GM18511 (cell line): ENCODE results near the gene SLC23A2.
"Not testable (repeated sequence)": the region's sequence is repeated elsewhere in the genome, so short reads cannot be mapped to it uniquely, and the experiment has no call there.

Experiments
- ATAC-seq: cut with Tn5 transposase; IDR thresholded peaks from one replicate; pipeline ENCODE4 v1.9.1; 2021; ENCODE audit warnings: mild to moderate bottlenecking, moderate library complexity; ENCODE audit not compliant: unreplicated experiment

SLC23A2 gene

GRCh38 chr20:5001174-5002076 is at the start of gene SLC23A2:
SLC23A2 (minus strand) TSS chr20:5001510; CDS start chr20:4932562, 68,948 bp downstream.
- ATAC-seq, result peak; percentile 66

- ATAC-seq, result no peak
These were observed 45.5 kb upstream of the SLC23A2 start for GRCh38 chr20:5046656-5047339.

- ATAC-seq, result no peak
These were observed 44.6 kb upstream of the SLC23A2 start for GRCh38 chr20:5045906-5046305.

- no peak for ATAC-seq
These were observed 42.8 kb upstream of the SLC23A2 start for GRCh38 chr20:5044075-5044620.

- ATAC-seq, result no peak
These were observed 40.1 kb upstream of the SLC23A2 start for GRCh38 chr20:5041433-5041832.

GRCh38 chr20:5040345-5040744 is 39.0 kb upstream of the SLC23A2 start:
- no peak for ATAC-seq

- no peak for ATAC-seq
These were observed 38.6 kb upstream of the SLC23A2 start for GRCh38 chr20:5039889-5040288.

GRCh38 chr20:5039255-5039657 is 37.9 kb upstream of the SLC23A2 start:
- ATAC-seq, result peak; percentile 63

GRCh38 chr20:5036828-5037227 is 35.5 kb upstream of the SLC23A2 start:
- ATAC-seq, result no peak

- not testable (repeated sequence) for ATAC-seq
These were observed 34.2 kb upstream of the SLC23A2 start for GRCh38 chr20:5035518-5035917.

- no peak for ATAC-seq
These were observed 32.3 kb upstream of the SLC23A2 start for GRCh38 chr20:5033566-5033965.

- ATAC-seq, result not testable (repeated sequence)
These were observed 30.4 kb upstream of the SLC23A2 start for GRCh38 chr20:5031701-5032100.

- ATAC-seq, result no peak
These were observed 29.9 kb upstream of the SLC23A2 start for GRCh38 chr20:5031206-5031557.

- ATAC-seq, result no peak
These were observed 29.3 kb upstream of the SLC23A2 start for GRCh38 chr20:5030348-5031205.

GRCh38 chr20:5028258-5029059 is 27.1 kb upstream of the SLC23A2 start:
- ATAC-seq, result not testable (repeated sequence)

- no peak for ATAC-seq
These were observed 23.7 kb upstream of the SLC23A2 start for GRCh38 chr20:5024982-5025381.

- ATAC-seq, result no peak
These were observed 22.8 kb upstream of the SLC23A2 start for GRCh38 chr20:5024103-5024502.

- ATAC-seq, result not testable (repeated sequence)
These were observed 21.9 kb upstream of the SLC23A2 start for GRCh38 chr20:5023171-5023570.

GRCh38 chr20:5020760-5021159 is 19.4 kb upstream of the SLC23A2 start:
- no peak for ATAC-seq
